Neural progenitor cell (in vitro differentiated cells): Measurements from ENCODE around the gene PAQR9. TPM values are rescaled to one million over a fixed set of nuclear protein-coding genes. Genes with fewer than 3 reads are reported as not detected.

Experiments
- DNase-seq: peaks from one replicate; pipeline ENCODE4 v3.0.0-alpha.2; 2016; ENCODE audit warnings: low spot score
- H2AFZ ChIP-seq: fragments of 200-600 bp; sonication (generic); replicated peaks from 2 replicates; pipeline ENCODE4 v1.6.1; 2016; ENCODE audit warnings: antibody characterized with exemption
- H3F3A ChIP-seq: fragments of 200-600 bp; sonication (generic); 2 replicates; pipeline ENCODE4 v1.6.1; 2016; ENCODE audit warnings: antibody characterized with exemption, low read depth
- H3K27ac ChIP-seq: fragments of 200-600 bp; sonication (generic); 2 replicates; pipeline ENCODE4 v1.5.1; 2016; ENCODE audit warnings: mild to moderate bottlenecking
- H3K27me3 ChIP-seq: fragments of 200-600 bp; sonication (generic); 2 replicates; pipeline ENCODE4 v1.6.1; 2016; ENCODE audit warnings: mild to moderate bottlenecking, moderate library complexity
- H3K36me3 ChIP-seq: fragments of 200-600 bp; sonication (generic); 2 replicates; pipeline ENCODE4 v1.5.1; 2016
- H3K4me1 ChIP-seq: fragments of 200-600 bp; sonication (generic); 2 replicates; pipeline ENCODE4 v1.6.1; 2016; ENCODE audit warnings: mixed run types
- H3K4me2 ChIP-seq: fragments of 200-600 bp; sonication (generic); 2 replicates; pipeline ENCODE4 v1.6.1; 2016
- H3K4me3 ChIP-seq: fragments of 200-600 bp; sonication (generic); 2 replicates; pipeline ENCODE4 v1.5.1; 2016
- H3K79me2 ChIP-seq: fragments of 200-600 bp; sonication (generic); 2 replicates; pipeline ENCODE4 v1.6.1; 2016; ENCODE audit warnings: low read depth
- H3K9ac ChIP-seq: fragments of 200-600 bp; sonication (generic); 2 replicates; pipeline ENCODE4 v1.6.1; 2016
- H3K9me3 ChIP-seq: fragments of 200-600 bp; sonication (generic); 2 replicates; pipeline ENCODE4 v1.5.1; 2016; ENCODE audit warnings: low read depth
- H4K20me1 ChIP-seq: fragments of 200-600 bp; sonication (generic); 2 replicates; pipeline ENCODE4 v1.6.1; 2016; ENCODE audit warnings: low read depth
- H3K27ac Mint-ChIP-seq: 3 replicates; pipeline ENCODE4 v1.8.0; 2021; ENCODE audit warnings: mixed read lengths
- H3K27me3 Mint-ChIP-seq: 2 replicates; pipeline ENCODE4 v1.8.0; 2022; ENCODE audit warnings: low read depth, mild to moderate bottlenecking, inconsistent platforms, moderate library complexity, mixed read lengths; ENCODE audit not compliant: insufficient read depth
- H3K36me3 Mint-ChIP-seq: 3 replicates; pipeline ENCODE4 v1.8.0; 2021; ENCODE audit warnings: mixed read lengths
- H3K4me1 Mint-ChIP-seq: 3 replicates; pipeline ENCODE4 v1.8.0; 2021; ENCODE audit warnings: mixed read lengths
- H3K4me3 Mint-ChIP-seq: 3 replicates; pipeline ENCODE4 v1.8.0; 2021; ENCODE audit warnings: mild to moderate bottlenecking, moderate library complexity, mixed read lengths
- H3K9me3 Mint-ChIP-seq: 3 replicates; pipeline ENCODE4 v1.8.0; 2020; ENCODE audit warnings: mixed read lengths
- CTCF ChIP-seq: fragments of 200-600 bp; sonication (generic); IDR thresholded peaks from 2 replicates; pipeline ENCODE4 v1.5.1; 2017; ENCODE audit warnings: antibody characterized with exemption, mild to moderate bottlenecking
- EZH2 ChIP-seq: fragments of 200-600 bp; sonication (generic); IDR thresholded peaks from 2 replicates; pipeline ENCODE4 v1.6.1; 2017; ENCODE audit warnings: antibody characterized with exemption, mild to moderate bottlenecking, moderate library complexity
- EZH2phosphoT487 ChIP-seq: fragments of 200-600 bp; sonication (generic); IDR thresholded peaks from 2 replicates; pipeline ENCODE4 v1.6.1; 2017; ENCODE audit warnings: antibody characterized with exemption
- total RNA-seq: library from RNA; depleted of rRNA; stranded (reverse); fragments of >200 nt; gene quantifications from 2 replicates; pipeline ENCODE4 v1.2.3, GENCODE V29; 2015; ENCODE audit warnings: low replicate concordance

PAQR9 gene
- total RNA-seq, 1 donor from 2014 or later: 2.2 TPM

GRCh38 chr3:142946861-142947260 is 16.6 kb downstream of the PAQR9 start:
- H3K4me3 Mint-ChIP-seq: no peak overlapping the region
- peaks cover 7% of the 10 kb centered on the region for H3K9me3 Mint-ChIP-seq
- no peak overlapping the region for H3K27ac Mint-ChIP-seq
- Histone ChIP-seq H3K4me3 (no peak overlapping the region), H3K27ac (no peak overlapping the region), H4K20me1 (no peaks in the 10 kb centered on the region), H3K79me2 (no peaks in the 10 kb centered on the region), H3K9ac (no peak overlapping the region), H3K9me3 (no peaks in the 10 kb centered on the region), H3F3A (no peaks in the 10 kb centered on the region), H3K36me3 (no peaks in the 10 kb centered on the region), H2AFZ (no peak overlapping the region), H3K27me3 (no peaks in the 10 kb centered on the region), H3K4me2 (no peak overlapping the region), H3K4me1 (no peaks in the 10 kb centered on the region)
- no peaks in the 10 kb centered on the region for H3K36me3 Mint-ChIP-seq
- DNase-seq: no peak
- H3K4me1 Mint-ChIP-seq: peaks cover 16% of the 10 kb centered on the region
- TF ChIP-seq EZH2: no peak
- no peak for TF ChIP-seq CTCF
- TF ChIP-seq EZH2phosphoT487: no peak
- H3K27me3 Mint-ChIP-seq: peaks cover 4% of the 10 kb centered on the region

GRCh38 chr3:142945023-142945422 is 18.5 kb downstream of the PAQR9 start:
- H3K79me2 ChIP-seq: no peaks in the 10 kb centered on the region
- H2AFZ ChIP-seq: no peak overlapping the region
- Mint-ChIP-seq H3K36me3 (no peaks in the 10 kb centered on the region), H3K27ac (no peak overlapping the region), H3K4me1 (peaks cover 6% of the 10 kb centered on the region), H3K9me3 (peaks cover 7% of the 10 kb centered on the region), H3K27me3 (peaks cover 2% of the 10 kb centered on the region), H3K4me3 (no peak overlapping the region)
- no peak overlapping the region for H3K9ac ChIP-seq
- H3K4me2 ChIP-seq: no peak overlapping the region
- no peaks in the 10 kb centered on the region for H3K9me3 ChIP-seq
- H3K36me3 ChIP-seq: no peaks in the 10 kb centered on the region
- H3K27me3 ChIP-seq: no peaks in the 10 kb centered on the region
- H4K20me1 ChIP-seq: no peaks in the 10 kb centered on the region
- DNase-seq: no peak
- no peak for TF ChIP-seq CTCF
- TF ChIP-seq EZH2: no peak
- no peak for TF ChIP-seq EZH2phosphoT487
- H3F3A ChIP-seq: peaks cover under 1% of the 10 kb centered on the region
- peaks cover 3% of the 10 kb centered on the region for H3K4me1 ChIP-seq
- H3K27ac ChIP-seq: no peak overlapping the region
- no peak overlapping the region for H3K4me3 ChIP-seq

- Histone ChIP-seq H3K4me3 (no peak overlapping the region), H3F3A (peaks cover 4% of the 10 kb centered on the region), H2AFZ (no peak overlapping the region), H3K79me2 (no peaks in the 10 kb centered on the region), H3K9me3 (no peaks in the 10 kb centered on the region), H3K4me2 (no peak overlapping the region), H4K20me1 (no peaks in the 10 kb centered on the region), H3K4me1 (peaks cover 6% of the 10 kb centered on the region), H3K9ac (no peak overlapping the region), H3K27ac (no peak overlapping the region), H3K36me3 (no peaks in the 10 kb centered on the region), H3K27me3 (no peaks in the 10 kb centered on the region)
- no peak for DNase-seq
- Mint-ChIP-seq H3K4me1 (no peaks in the 10 kb centered on the region), H3K36me3 (no peaks in the 10 kb centered on the region), H3K4me3 (no peak overlapping the region), H3K9me3 (peaks cover 7% of the 10 kb centered on the region), H3K27me3 (peaks cover 2% of the 10 kb centered on the region), H3K27ac (no peak overlapping the region)
- TF ChIP-seq CTCF (no peak), EZH2phosphoT487 (no peak), EZH2 (no peak)
These were observed 19.1 kb downstream of the PAQR9 start for GRCh38 chr3:142944342-142944741.

- H3K9me3 Mint-ChIP-seq: peaks cover 7% of the 10 kb centered on the region
- no peaks in the 10 kb centered on the region for H3K9me3 ChIP-seq
- no peaks in the 10 kb centered on the region for H3K36me3 Mint-ChIP-seq
- H3K4me3 ChIP-seq: no peak overlapping the region
- TF ChIP-seq EZH2phosphoT487 (no peak), CTCF (no peak), EZH2 (no peak)
- peaks cover 4% of the 10 kb centered on the region for H3F3A ChIP-seq
- H2AFZ ChIP-seq: no peak overlapping the region
- peaks cover 2% of the 10 kb centered on the region for H3K27me3 Mint-ChIP-seq
- H3K4me1 ChIP-seq: peaks cover 6% of the 10 kb centered on the region
- no peak overlapping the region for H3K9ac ChIP-seq
- H3K79me2 ChIP-seq: no peaks in the 10 kb centered on the region
- no peaks in the 10 kb centered on the region for H3K4me1 Mint-ChIP-seq
- no peak overlapping the region for H3K27ac ChIP-seq
- no peaks in the 10 kb centered on the region for H3K36me3 ChIP-seq
- H3K4me2 ChIP-seq: no peak overlapping the region
- DNase-seq: no peak
- no peak overlapping the region for H3K27ac Mint-ChIP-seq
- no peaks in the 10 kb centered on the region for H3K27me3 ChIP-seq
- H4K20me1 ChIP-seq: no peaks in the 10 kb centered on the region
- no peak overlapping the region for H3K4me3 Mint-ChIP-seq
These were observed 19.6 kb downstream of the PAQR9 start for GRCh38 chr3:142943870-142944269.
